SK-N-MC (cell line): ENCODE measurements around the gene PLEKHG4B.

Experiments used
- DNase-seq: peaks from one replicate; pipeline ENCODE4 v3.0.0-alpha.2; 2011; ENCODE audit warnings: low read depth, low spot score
- H3K27ac ChIP-seq: fragments of 200-600 bp; sonication (generic); 2 replicates; pipeline ENCODE4 v1.5.1; 2016; ENCODE audit warnings: mixed run types
- H3K36me3 ChIP-seq: fragments of 200-600 bp; sonication (generic); 2 replicates; pipeline ENCODE4 v1.6.1; 2017; ENCODE audit warnings: antibody characterized with exemption, low read length, mixed read lengths; ENCODE audit not compliant: insufficient read depth
- H3K4me3 ChIP-seq: fragments of 200-600 bp; sonication (generic); 2 replicates; pipeline ENCODE4 v1.5.1; 2016
- H3K9ac ChIP-seq: fragments of 200-600 bp; sonication (generic); 2 replicates; pipeline ENCODE4 v1.8.0; 2017; ENCODE audit warnings: mixed run types, mixed read lengths; ENCODE audit not compliant: insufficient read length
- H3K9me3 ChIP-seq: fragments of 200-600 bp; sonication (generic); 2 replicates; pipeline ENCODE4 v1.6.1; 2017; ENCODE audit warnings: low read depth, mild to moderate bottlenecking, antibody characterized with exemption, low read length, moderate library complexity, mixed read lengths
- EZH2 ChIP-seq: fragments of 200-600 bp; sonication (generic); IDR thresholded peaks from one replicate; pipeline ENCODE4 v1.6.1; 2017; ENCODE audit warnings: antibody characterized with exemption
- FOXP2 ChIP-seq: optimal IDR thresholded peaks from 2 replicates; pipeline ENCODE3; 2011; ENCODE audit warnings: mild to moderate bottlenecking, moderate library complexity; ENCODE audit not compliant: insufficient read depth; ENCODE audit errors: extremely low read length, control extremely low read depth
- POLR2AphosphoS5 ChIP-seq: IDR thresholded peaks from 2 replicates; pipeline ENCODE4 v1.6.1; 2012; ENCODE audit warnings: mild to moderate bottlenecking, low read depth, low read length, borderline replicate concordance

PLEKHG4B gene

DNA sequence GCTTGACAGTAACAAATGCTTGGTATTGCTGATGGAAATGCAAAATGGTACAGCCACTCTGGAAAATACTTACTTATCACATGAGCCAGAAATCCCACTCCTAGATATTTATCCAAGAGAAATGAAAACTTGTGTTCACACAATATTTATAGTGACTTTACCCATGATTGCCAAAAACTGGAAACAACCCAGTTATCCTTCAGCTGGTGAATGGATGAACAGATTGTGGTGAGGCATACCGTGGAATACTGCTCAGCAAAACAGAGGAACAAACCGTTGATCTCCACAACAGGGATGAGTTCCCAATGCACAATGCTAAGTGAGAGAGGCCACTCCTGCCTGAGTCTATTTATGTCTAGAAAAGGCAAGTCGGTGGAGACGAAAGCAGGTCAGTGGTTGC is 58.8 kb downstream of the PLEKHG4B start:
- DNase-seq, result no peak
- Histone ChIP-seq H3K36me3 (no peaks in the 10 kb centered on the region), H3K9me3 (0 out of 2 replicates have a peak, but pooled peaks cover 6% of the 10 kb centered on the region), H3K4me3 (no peak overlapping the region), H3K9ac (no peak overlapping the region), H3K27ac (no peak overlapping the region)
- no peak for TF ChIP-seq POLR2AphosphoS5
- no peak for TF ChIP-seq FOXP2
- TF ChIP-seq EZH2, result no peak

DNA sequence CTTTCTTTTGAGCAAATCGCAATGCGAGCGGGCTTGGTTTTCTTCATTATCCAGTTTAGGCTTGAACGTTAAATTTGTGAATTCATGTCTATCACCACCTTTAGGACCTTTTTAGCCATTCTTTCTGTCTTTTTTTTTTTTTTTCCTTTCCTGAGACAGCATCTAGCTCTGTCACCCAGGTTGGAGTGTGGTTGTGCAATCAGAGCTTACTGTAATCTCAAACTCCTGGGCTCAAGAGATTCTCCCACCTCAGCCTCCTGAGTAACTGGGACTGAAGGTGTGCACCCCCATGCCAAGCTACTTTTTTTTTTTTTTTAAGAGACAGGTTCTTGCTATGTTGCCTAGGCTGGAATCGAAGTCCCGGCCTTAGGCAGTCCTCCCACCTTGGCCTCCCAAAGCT is 60.1 kb downstream of the PLEKHG4B start:
- 0 out of 2 replicates have a peak, but pooled peaks cover 6% of the 10 kb centered on the region for H3K9me3 ChIP-seq
- no peak for TF ChIP-seq EZH2
- no peak overlapping the region for H3K27ac ChIP-seq
- H3K36me3 ChIP-seq, result no peaks in the 10 kb centered on the region
- DNase-seq, result no peak
- H3K9ac ChIP-seq, result no peak overlapping the region
- no peak overlapping the region for H3K4me3 ChIP-seq

DNA sequence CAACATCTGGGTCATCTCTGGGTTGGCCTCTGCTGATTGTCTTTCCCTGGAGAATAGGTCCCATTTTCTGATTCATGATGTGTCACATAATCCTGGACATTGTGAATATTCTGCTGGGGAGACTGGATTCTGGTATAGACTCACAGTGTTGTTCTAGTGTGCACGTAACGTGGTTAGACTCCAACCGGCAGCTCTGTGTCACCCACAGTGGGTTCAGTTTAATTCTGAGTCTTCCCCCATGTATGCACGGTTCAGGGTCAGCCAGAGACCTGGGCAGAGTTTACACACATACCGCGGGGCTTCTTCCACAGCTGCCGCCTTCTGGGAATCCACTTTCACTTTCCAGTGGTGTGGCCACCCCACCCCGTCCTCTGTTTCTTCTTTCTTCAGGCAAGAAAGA is 61.3 kb downstream of the PLEKHG4B start:
- TF ChIP-seq POLR2AphosphoS5 (no peak), EZH2 (no peak), FOXP2 (no peak)
- Histone ChIP-seq H3K27ac (no peak overlapping the region), H3K36me3 (no peaks in the 10 kb centered on the region), H3K4me3 (no peak overlapping the region), H3K9ac (no peak overlapping the region), H3K9me3 (no peaks in the 10 kb centered on the region)
- DNase-seq, result no peak

DNA sequence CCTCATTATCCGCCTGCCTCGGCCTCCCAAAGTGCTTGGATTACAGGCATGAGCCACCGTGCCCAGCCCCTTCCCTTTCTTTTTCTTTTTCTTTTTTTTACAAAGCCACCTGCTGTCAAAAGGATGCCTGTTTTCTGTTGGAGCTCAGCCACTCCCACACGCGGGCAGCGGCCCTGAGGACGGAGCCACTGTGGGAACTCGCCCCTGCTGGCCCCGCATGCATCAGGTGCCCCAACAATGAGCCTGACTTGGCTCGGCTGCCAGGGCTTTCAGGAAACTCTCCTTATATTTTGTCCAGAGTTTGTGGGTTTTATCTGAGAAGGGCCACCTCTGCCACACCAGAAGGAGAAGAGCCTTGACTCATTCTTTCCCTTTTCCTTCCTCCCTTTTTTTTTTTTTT is 62.3 kb downstream of the PLEKHG4B start:
- Histone ChIP-seq H3K36me3 (no peaks in the 10 kb centered on the region), H3K27ac (no peak overlapping the region)

DNA sequence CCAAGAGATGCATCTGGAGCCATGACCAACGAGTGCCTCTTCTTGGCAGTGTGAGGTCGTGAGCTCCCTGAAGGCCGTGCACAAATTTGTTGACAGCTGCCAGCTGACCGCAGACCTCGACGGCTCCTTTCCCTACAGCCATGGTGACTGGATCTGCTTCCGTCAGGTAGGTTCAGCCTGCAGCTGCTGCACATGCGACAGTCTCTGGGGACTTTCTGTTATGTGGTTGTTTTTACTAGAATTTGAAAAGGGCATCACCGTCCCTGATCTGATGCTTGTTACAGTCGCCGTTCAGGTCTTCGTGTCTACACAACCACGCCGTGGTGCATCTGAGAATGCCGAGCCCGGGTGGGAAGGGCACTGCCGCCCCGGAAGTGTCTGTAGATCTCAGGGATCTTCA is 62.9 kb downstream of the PLEKHG4B start:
- no peaks in the 10 kb centered on the region for H3K36me3 ChIP-seq
- no peak overlapping the region for H3K9ac ChIP-seq
- no peak overlapping the region for H3K4me3 ChIP-seq
- TF ChIP-seq FOXP2 (no peak), EZH2 (no peak), POLR2AphosphoS5 (no peak)
- H3K27ac ChIP-seq, result no peak overlapping the region
- no peaks in the 10 kb centered on the region for H3K9me3 ChIP-seq
- no peak for DNase-seq

More for the DNA sequence above, 62.3 kb downstream of the PLEKHG4B start:
- H3K4me3 ChIP-seq, result no peak overlapping the region
- no peaks in the 10 kb centered on the region for H3K9me3 ChIP-seq
- H3K9ac ChIP-seq, result no peak overlapping the region
- no peak for DNase-seq
- no peak for TF ChIP-seq FOXP2

DNA sequence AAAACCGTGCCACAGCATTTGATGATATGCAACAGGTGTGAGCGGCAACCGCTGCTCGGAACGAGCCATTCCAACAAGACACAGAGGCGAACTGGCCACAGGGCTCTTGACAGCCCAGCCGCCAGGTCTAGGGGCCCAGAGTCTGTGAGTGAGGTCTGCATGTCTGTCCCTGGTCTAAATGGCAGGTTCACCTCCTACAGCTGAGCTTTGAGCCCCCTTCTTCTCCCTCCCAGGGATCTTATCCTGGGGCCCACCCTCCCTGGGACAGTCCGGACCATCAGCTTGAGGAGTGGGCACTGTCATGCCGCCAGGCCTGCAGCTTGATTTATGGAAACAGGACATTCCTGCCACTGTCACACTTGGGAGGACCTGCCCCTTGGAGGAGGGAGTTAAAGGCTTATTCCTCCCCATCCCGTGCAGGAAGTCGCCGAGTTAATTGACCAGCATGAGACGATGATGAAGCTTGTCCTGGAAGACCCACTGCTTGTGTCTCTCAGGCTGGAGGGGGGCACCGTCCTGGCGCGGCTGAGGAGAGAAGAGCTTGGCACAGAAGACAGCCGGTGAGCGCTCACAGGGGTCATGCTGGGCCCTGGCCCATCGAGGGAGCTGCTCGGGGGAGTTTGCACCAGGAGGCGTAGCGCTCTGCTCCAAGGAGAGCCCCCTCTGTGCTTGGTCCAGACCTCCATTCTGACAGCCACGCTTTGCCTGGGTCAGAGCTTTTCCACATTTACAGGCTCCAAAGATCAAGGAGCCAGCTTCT is 63.9 kb downstream of the PLEKHG4B start:
- no peak for TF ChIP-seq EZH2
- TF ChIP-seq FOXP2, result no peak
- no peak for TF ChIP-seq POLR2AphosphoS5
- no peaks in the 10 kb centered on the region for H3K36me3 ChIP-seq
- H3K9me3 ChIP-seq, result no peaks in the 10 kb centered on the region
- no peak overlapping the region for H3K27ac ChIP-seq
- no peak overlapping the region for H3K9ac ChIP-seq
- DNase-seq, result no peak
- no peak overlapping the region for H3K4me3 ChIP-seq

DNA sequence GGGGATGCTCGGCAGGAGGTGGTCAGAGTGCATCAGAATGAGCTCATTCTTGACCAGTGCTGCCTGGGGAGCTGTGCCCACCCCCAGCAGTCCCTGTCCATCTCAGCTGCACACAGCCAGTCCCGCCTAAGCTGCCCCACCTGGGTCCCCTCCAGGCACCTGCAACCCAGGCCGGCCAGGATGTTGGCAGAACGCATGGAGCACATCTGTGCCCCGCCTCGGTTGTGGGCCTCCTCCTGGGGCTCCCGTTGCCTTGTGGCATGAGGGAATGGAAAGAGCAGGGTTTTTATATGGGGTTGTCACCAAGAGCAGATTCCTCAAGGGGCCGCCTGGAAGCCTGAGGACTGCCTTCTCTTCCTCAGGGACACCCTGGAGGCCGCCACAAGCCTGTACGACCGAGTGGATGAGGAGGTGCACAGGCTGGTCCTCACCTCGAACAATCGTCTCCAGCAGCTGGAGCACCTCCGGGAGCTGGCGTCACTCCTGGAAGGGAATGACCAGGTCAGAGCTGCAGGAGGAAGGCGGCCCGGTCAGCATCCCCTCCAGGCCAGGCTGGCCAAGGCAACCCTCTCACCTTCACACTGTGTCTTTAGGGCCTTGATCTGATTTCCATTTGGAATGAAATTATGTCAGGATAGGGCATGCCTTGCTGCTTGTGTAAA is 64.6 kb downstream of the PLEKHG4B start:
- H3K4me3 ChIP-seq, result no peak overlapping the region
- no peak for TF ChIP-seq EZH2
- TF ChIP-seq FOXP2, result no peak
- TF ChIP-seq POLR2AphosphoS5, result no peak
- no peak for DNase-seq
- no peaks in the 10 kb centered on the region for H3K9me3 ChIP-seq
- H3K36me3 ChIP-seq, result no peaks in the 10 kb centered on the region
- no peak overlapping the region for H3K9ac ChIP-seq
- H3K27ac ChIP-seq, result no peak overlapping the region

DNA sequence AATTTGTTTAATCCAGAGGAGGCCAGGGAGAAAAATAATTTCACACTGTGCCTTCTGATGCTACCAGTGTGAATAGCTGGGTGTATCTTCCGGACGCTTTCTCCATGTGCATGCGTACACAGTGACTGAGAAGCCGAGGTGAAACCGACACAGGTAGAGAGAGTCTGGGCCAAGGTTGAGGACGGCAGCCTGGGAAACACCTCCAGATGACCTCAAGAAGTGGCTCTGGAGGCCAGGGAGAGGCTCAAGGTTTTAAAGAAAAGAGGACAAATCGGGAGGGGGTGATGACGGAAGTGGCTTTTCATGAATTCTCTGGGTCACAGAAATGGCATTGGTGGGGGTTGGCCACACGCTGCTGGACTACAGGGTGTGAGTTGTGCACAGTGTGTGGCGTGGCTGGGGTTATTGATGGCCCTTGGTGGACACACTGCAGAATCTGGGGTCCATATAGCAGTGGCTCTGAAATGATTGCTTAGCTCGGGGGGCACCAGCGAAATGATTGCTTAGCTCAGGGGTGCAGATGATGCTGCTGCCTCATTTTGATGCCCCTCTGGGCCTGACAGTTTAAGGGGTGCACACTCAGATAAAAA is 65.3 kb downstream of the PLEKHG4B start:
- H3K9me3 ChIP-seq, result no peaks in the 10 kb centered on the region
- H3K36me3 ChIP-seq, result no peaks in the 10 kb centered on the region
- no peak overlapping the region for H3K27ac ChIP-seq
- no peak overlapping the region for H3K9ac ChIP-seq
- no peak for DNase-seq
- H3K4me3 ChIP-seq, result no peak overlapping the region
- no peak for TF ChIP-seq FOXP2
- no peak for TF ChIP-seq POLR2AphosphoS5
- no peak for TF ChIP-seq EZH2
